Left ventricle myocardium inferior (tissue), 1 donor: Measurements from ENCODE around the gene LRP1B. TPM values are rescaled to one million over a fixed set of nuclear protein-coding genes. Genes with fewer than 3 reads are reported as not detected.
"Not testable (repeated sequence)": the region's sequence is repeated elsewhere in the genome, so short reads cannot be mapped to it uniquely, and the experiment has no call there.

ENCODE experiments used
- DNase-seq: peaks from one replicate; pipeline ENCODE4 v3.0.0-alpha.2; 2020
- H3K27ac ChIP-seq: fragments of 200-600 bp; replicated peaks from 2 replicates; pipeline ENCODE4 v1.8.0; 2021
- H3K27me3 ChIP-seq: fragments of 200-600 bp; 2 replicates; pipeline ENCODE4 v1.8.0; 2021; ENCODE audit warnings: low read depth
- H3K36me3 ChIP-seq: fragments of 200-600 bp; 2 replicates; pipeline ENCODE4 v1.8.0; 2021
- H3K4me1 ChIP-seq: fragments of 200-600 bp; 2 replicates; pipeline ENCODE4 v1.8.0; 2021
- H3K4me3 ChIP-seq: fragments of 200-600 bp; 2 replicates; pipeline ENCODE4 v1.8.0; 2021; ENCODE audit warnings: mild to moderate bottlenecking, moderate library complexity
- H3K9me3 ChIP-seq: fragments of 200-600 bp; replicated peaks from 2 replicates; pipeline ENCODE4 v1.8.0; 2021
- intact Hi-C: fragments of 100-400 bp; cut with micrococcal nuclease; formaldehyde crosslinking; loops from one replicate; pipeline ENCODE4 v1.11.0; 2022
- total RNA-seq: library from RNA; stranded (reverse); fragmentation: NEBNext Ultra II Directional; extraction: Animal tissue kit (Norgen Biotek cat#: 25700); gene quantifications from one replicate; pipeline ENCODE4 v1.2.1, GENCODE V29; 2021
- TF ChIP-seq, protein P1 (sequence below): fragments of 200-600 bp; IDR thresholded peaks from 2 replicates; pipeline ENCODE4 v1.8.0; 2021; ENCODE audit warnings: antibody characterized with exemption, mild to moderate bottlenecking, borderline replicate concordance
- donor health status: DM: no; HTN: yes; CAD: no; lungs with severe emphysema.

Gene LRP1B
- total RNA-seq, 1 donor from 2014 or later: 0.08 TPM

DNA sequence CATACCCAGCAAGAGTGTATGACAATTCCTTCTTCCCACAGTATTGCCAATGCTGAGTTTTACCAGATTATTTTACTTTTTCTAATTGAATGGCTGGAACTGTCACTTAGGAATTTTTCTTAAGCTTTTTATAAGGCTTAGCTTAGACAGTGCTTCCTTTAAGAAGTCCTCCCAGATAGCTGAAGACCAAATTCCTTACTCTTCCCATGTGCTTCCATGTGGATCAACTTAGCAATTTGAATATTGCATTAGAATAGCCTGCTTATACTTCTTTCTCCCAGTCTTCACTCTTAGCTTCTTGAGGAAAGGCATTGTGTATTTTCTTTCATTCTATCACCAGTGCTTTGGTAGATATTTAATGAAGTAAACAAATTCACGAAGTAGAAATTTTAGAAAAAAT is 1144.4 kb downstream of the LRP1B start:
- H3K4me3 ChIP-seq: no peak overlapping the region
- no peak overlapping the region for H3K27ac ChIP-seq
- TF ChIP-seq, protein P1, sequence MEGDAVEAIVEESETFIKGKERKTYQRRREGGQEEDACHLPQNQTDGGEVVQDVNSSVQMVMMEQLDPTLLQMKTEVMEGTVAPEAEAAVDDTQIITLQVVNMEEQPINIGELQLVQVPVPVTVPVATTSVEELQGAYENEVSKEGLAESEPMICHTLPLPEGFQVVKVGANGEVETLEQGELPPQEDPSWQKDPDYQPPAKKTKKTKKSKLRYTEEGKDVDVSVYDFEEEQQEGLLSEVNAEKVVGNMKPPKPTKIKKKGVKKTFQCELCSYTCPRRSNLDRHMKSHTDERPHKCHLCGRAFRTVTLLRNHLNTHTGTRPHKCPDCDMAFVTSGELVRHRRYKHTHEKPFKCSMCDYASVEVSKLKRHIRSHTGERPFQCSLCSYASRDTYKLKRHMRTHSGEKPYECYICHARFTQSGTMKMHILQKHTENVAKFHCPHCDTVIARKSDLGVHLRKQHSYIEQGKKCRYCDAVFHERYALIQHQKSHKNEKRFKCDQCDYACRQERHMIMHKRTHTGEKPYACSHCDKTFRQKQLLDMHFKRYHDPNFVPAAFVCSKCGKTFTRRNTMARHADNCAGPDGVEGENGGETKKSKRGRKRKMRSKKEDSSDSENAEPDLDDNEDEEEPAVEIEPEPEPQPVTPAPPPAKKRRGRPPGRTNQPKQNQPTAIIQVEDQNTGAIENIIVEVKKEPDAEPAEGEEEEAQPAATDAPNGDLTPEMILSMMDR: no peak
- H3K36me3 ChIP-seq: no peaks in the 10 kb centered on the region
- no peaks in the 10 kb centered on the region for H3K9me3 ChIP-seq
- no peaks in the 10 kb centered on the region for H3K27me3 ChIP-seq
- intact Hi-C loops: no loop called here
- no peaks in the 10 kb centered on the region for H3K4me1 ChIP-seq
- DNase-seq: no peak

- H3K9me3 ChIP-seq: no peaks in the 10 kb centered on the region
- H3K4me1 ChIP-seq: no peaks in the 10 kb centered on the region
- intact Hi-C loops: no loop called here
- H3K36me3 ChIP-seq: no peaks in the 10 kb centered on the region
- TF ChIP-seq, protein P1: no peak
- no peaks in the 10 kb centered on the region for H3K27me3 ChIP-seq
- H3K4me3 ChIP-seq: no peak overlapping the region
- H3K27ac ChIP-seq: no peak overlapping the region
- DNase-seq: no peak
Observed at GRCh38 chr2:140975237-140975636, 1155.6 kb downstream of the LRP1B start.

DNA sequence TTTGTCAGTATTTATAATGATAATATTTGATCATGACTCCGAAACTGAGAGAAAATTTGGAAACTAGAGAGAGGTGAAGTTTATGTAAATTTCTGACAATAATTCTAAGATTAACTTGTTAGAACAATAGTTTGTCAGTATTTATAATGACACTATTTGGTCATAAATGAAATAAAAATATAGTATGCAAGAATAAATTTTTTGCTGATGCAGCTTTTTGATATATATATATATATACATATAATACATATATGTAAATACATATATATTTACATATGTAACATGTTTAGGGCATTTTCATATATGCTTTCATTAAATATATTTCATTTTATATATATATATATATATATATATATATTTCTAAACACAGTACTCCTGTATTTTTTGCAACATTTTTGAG is 1158.1 kb downstream of the LRP1B start:
- Histone ChIP-seq H3K27ac (no peak overlapping the region), H3K4me3 (no peak overlapping the region), H3K36me3 (no peaks in the 10 kb centered on the region), H3K27me3 (no peaks in the 10 kb centered on the region), H3K9me3 (no peaks in the 10 kb centered on the region), H3K4me1 (no peaks in the 10 kb centered on the region)
- TF ChIP-seq, protein P1: no peak
- intact Hi-C loops: no loop called here
- no peak for DNase-seq

DNA sequence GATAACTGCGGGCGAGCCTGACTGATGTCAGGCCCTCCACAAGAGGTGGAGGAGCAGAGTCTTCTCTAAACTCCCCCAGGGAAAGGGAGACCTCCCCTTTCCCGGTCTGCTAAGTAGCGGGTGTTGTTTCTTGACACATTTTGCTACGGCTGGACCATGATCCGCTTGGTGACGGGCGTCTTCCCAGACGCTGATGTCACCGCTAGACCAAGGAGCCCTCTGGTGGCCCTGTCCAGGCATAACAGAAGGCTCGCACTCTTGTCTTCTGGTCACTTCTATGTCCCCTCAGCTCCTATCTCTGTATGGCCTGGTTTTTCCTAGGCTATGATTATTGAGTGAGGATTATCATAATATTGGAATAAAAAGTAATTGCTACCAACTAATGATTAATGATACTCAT is 1166.5 kb downstream of the LRP1B start:
- DNase-seq, H3K4me3 ChIP-seq, H3K4me1 ChIP-seq, H3K36me3 ChIP-seq, H3K27me3 ChIP-seq, intact Hi-C loops, H3K27ac ChIP-seq, H3K9me3 ChIP-seq: not testable (repeated sequence)
- TF ChIP-seq, protein P1: peak; percentile 12

DNA sequence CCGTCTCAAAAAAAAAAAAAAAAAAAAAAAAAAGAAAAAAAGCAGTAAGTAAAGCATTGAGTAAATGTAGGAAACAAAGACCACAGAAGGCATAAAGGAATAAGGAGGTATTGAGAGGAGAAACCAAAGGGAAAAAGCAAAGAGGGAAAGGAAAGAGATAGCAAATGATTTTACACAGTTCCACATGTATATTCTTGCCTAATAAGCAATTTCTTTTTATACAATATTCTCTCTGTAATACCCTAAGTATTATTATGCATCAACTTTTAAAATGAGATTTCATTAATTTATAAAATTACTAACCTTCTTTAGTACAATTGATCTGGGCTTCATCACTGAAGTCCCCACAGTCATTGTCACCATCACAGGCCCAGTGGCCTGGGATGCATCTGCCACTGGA is 1180.9 kb downstream of the LRP1B start:
- TF ChIP-seq, protein P1: no peak
- no peaks in the 10 kb centered on the region for H3K4me1 ChIP-seq
- intact Hi-C loops: no loop called here
- peaks cover 12% of the 10 kb centered on the region for H3K9me3 ChIP-seq
- no peak overlapping the region for H3K4me3 ChIP-seq
- DNase-seq: no peak
- no peak overlapping the region for H3K27ac ChIP-seq
- H3K27me3 ChIP-seq: no peaks in the 10 kb centered on the region
- H3K36me3 ChIP-seq: no peaks in the 10 kb centered on the region

DNA sequence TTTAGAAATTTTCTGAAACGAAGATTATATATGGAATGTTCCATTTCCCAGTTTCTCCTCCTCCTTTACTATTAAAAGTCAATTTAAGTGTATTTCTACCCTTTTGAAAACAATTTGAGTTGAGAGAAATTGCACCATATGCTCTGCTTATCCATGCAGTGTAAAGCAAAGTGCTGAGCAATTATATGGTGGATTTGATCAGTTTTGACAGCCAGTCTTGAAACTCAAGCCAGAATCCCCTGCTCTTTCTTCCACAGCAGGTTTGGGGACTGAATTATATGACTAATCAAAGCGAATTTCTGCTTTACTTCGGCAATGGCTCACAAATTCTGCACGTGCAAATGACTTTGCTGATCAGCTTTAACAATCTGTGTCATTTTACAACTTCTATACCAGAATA is 1183.6 kb downstream of the LRP1B start:
- no peak for DNase-seq
- Histone ChIP-seq H3K27ac (no peak overlapping the region), H3K4me1 (no peaks in the 10 kb centered on the region), H3K27me3 (no peaks in the 10 kb centered on the region), H3K9me3 (peaks cover 12% of the 10 kb centered on the region), H3K4me3 (no peak overlapping the region), H3K36me3 (no peaks in the 10 kb centered on the region)
- intact Hi-C loops: no loop called here
- TF ChIP-seq, protein P1: no peak
